ENCODE measurements around the gene TMPRSS2. TPM values are rescaled to one million over a fixed set of nuclear protein-coding genes. Genes with fewer than 3 reads are reported as not detected.

The TMPRSS2 gene
- total RNA-seq, 1 donor from 2014 or later: not detected

Other genes with a start within 250 kb of the TMPRSS2 start
- not detected for gene FAM3B, start 191.4 kb downstream of the TMPRSS2 start, total RNA-seq
- gene MX2, start 146.1 kb downstream of the TMPRSS2 start, total RNA-seq: 5.4 TPM
- gene MX1, start 81.9 kb downstream of the TMPRSS2 start, total RNA-seq: 8.8 TPM

All from left ventricle myocardium inferior (tissue), 1 donor.